Endothelial cell (in vitro differentiated cells): ENCODE results near the gene PDE6H. TPM values are rescaled to one million over a fixed set of nuclear protein-coding genes. Genes with fewer than 3 reads are reported as not detected.

Source experiments
- DNase-seq: peaks from one replicate; pipeline ENCODE4 v3.0.0; 2021; ENCODE audit warnings: low spot score
- H3K27ac Mint-ChIP-seq: one replicate; pipeline ENCODE4 v1.8.0; 2021; ENCODE audit warnings: mixed read lengths, inconsistent platforms; ENCODE audit not compliant: unreplicated experiment
- H3K27me3 Mint-ChIP-seq: one replicate; pipeline ENCODE4 v1.8.0; 2021; ENCODE audit warnings: mild to moderate bottlenecking, moderate library complexity, mixed read lengths, inconsistent platforms; ENCODE audit not compliant: unreplicated experiment
- H3K36me3 Mint-ChIP-seq: one replicate; pipeline ENCODE4 v1.8.0; 2021; ENCODE audit warnings: mild to moderate bottlenecking, low read depth, mixed read lengths, inconsistent platforms; ENCODE audit not compliant: unreplicated experiment
- H3K4me1 Mint-ChIP-seq: one replicate; pipeline ENCODE4 v1.8.0; 2021; ENCODE audit warnings: mild to moderate bottlenecking, mixed read lengths, inconsistent platforms; ENCODE audit not compliant: unreplicated experiment
- H3K4me3 Mint-ChIP-seq: one replicate; pipeline ENCODE4 v1.8.0; 2021; ENCODE audit warnings: mild to moderate bottlenecking, mixed read lengths, inconsistent platforms; ENCODE audit not compliant: unreplicated experiment
- H3K9me3 Mint-ChIP-seq: one replicate; pipeline ENCODE4 v1.8.0; 2021; ENCODE audit warnings: mixed read lengths, inconsistent platforms; ENCODE audit not compliant: unreplicated experiment
- total RNA-seq: library from RNA; stranded (reverse); fragmentation: NEBNext Ultra II Directional; extraction: Animal tissue kit (Norgen Biotek cat#: 25700); gene quantifications from one replicate; pipeline ENCODE4 v1.2.1, GENCODE V29; 2021; ENCODE audit not compliant: unreplicated experiment
- TF ChIP-seq, protein P1 (sequence below): fragments of 200-600 bp; sonication (generic); IDR thresholded peaks from one replicate; pipeline ENCODE4 v1.5.0; 2021; ENCODE audit warnings: antibody characterized with exemption; ENCODE audit not compliant: unreplicated experiment

Gene PDE6H
- total RNA-seq, 1 donor from 2014 or later, result not detected

DNA sequence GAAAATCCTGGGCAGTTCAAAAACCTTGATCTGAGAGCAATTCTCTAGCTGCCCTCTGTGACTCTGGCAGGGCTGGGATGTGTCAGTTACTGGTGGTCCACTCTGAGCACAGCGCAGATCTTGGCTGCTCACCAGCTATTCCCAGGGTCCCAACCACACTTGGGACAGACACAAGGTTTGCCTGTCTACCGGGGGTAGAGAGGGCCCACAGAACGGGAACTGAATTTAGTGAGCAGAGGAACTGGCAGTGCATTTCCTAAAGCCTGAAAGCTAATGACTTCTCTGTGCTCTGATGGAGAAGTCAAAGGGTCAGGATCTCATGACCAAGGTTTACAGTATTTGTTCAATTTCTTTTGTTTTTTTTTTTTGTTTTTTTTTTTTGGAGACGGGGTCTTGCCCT lies 2.6 kb downstream of the PDE6H start:
- TF ChIP-seq, protein P1, sequence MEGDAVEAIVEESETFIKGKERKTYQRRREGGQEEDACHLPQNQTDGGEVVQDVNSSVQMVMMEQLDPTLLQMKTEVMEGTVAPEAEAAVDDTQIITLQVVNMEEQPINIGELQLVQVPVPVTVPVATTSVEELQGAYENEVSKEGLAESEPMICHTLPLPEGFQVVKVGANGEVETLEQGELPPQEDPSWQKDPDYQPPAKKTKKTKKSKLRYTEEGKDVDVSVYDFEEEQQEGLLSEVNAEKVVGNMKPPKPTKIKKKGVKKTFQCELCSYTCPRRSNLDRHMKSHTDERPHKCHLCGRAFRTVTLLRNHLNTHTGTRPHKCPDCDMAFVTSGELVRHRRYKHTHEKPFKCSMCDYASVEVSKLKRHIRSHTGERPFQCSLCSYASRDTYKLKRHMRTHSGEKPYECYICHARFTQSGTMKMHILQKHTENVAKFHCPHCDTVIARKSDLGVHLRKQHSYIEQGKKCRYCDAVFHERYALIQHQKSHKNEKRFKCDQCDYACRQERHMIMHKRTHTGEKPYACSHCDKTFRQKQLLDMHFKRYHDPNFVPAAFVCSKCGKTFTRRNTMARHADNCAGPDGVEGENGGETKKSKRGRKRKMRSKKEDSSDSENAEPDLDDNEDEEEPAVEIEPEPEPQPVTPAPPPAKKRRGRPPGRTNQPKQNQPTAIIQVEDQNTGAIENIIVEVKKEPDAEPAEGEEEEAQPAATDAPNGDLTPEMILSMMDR, result no peak
- peaks cover 1% of the 10 kb centered on the region for H3K27me3 Mint-ChIP-seq
- peaks cover 27% of the 10 kb centered on the region for H3K4me1 Mint-ChIP-seq
- no peak overlapping the region for H3K27ac Mint-ChIP-seq
- H3K9me3 Mint-ChIP-seq, result no peaks in the 10 kb centered on the region
- DNase-seq, result no peak
- H3K4me3 Mint-ChIP-seq, result no peak overlapping the region
- H3K36me3 Mint-ChIP-seq, result no peaks in the 10 kb centered on the region

DNA sequence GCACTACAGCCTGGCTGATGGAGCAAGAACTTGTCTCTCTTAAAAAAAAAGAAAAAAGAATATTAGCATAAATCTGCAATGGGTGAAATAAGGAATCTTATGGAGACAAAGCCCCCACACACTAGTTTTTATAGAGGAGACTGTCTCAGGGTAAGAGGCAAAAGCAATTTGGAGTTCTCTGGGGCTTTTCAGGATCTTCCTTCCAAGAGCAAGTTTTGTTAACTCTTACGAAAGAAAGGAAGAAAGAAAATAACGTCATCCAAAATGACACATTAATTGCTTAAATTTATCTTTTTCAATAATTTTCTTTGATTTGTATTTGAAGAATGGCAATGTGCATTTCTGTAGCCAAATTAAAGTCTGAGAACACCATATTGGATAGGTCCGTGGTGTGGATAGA lies 3.8 kb downstream of the PDE6H start:
- H3K4me1 Mint-ChIP-seq, result peaks cover 20% of the 10 kb centered on the region
- no peak overlapping the region for H3K27ac Mint-ChIP-seq
- H3K9me3 Mint-ChIP-seq, result no peaks in the 10 kb centered on the region
- DNase-seq, result no peak
- peaks cover 1% of the 10 kb centered on the region for H3K27me3 Mint-ChIP-seq
- TF ChIP-seq, protein P1, result no peak
- no peak overlapping the region for H3K4me3 Mint-ChIP-seq
- no peaks in the 10 kb centered on the region for H3K36me3 Mint-ChIP-seq

DNA sequence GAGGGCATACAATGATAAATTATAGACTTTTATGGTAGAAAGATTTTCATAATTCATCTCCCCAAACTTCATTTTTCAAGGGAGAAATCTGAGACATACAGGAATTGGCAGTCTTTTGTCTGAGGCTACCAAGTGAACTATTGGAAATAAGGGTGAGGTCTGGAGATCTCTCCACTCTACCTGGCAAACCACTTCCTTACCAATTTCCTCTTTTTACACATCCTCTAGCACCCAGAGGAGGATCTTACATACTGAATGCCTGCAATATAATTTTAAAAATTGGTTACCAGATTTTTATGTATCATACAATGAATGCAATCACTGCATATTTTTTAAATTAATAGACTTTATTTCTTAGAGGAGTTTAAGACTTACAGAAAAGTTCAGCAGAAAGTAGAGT lies 6.6 kb downstream of the PDE6H start:
- H3K9me3 Mint-ChIP-seq, result no peaks in the 10 kb centered on the region
- no peak overlapping the region for H3K4me3 Mint-ChIP-seq
- TF ChIP-seq, protein P1, result no peak
- H3K4me1 Mint-ChIP-seq, result peaks cover 6% of the 10 kb centered on the region
- no peaks in the 10 kb centered on the region for H3K36me3 Mint-ChIP-seq
- no peak overlapping the region for H3K27ac Mint-ChIP-seq
- no peaks in the 10 kb centered on the region for H3K27me3 Mint-ChIP-seq
- no peak for DNase-seq

DNA sequence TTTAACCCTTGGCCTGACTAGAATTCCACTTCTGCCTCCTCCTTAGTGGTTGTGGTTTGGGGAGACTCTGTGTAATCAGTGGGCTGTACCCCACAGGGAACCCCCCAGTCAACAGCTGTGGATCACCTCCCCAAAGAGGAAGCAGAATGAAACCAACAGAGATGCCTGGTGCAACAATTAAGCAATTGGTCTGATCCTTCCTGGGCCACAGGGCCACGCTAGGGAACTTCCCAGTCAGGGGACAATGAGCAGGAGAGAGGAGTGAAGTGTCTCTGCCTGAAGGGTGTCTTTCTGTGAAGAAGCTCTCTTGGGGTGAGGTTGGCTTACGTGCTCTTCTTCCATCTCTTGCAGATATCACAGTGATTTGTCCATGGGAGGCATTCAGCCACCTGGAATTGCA lies 8.2 kb downstream of the PDE6H start:
- no peaks in the 10 kb centered on the region for H3K36me3 Mint-ChIP-seq
- no peak overlapping the region for H3K4me3 Mint-ChIP-seq
- H3K9me3 Mint-ChIP-seq, result no peaks in the 10 kb centered on the region
- H3K27ac Mint-ChIP-seq, result no peak overlapping the region
- no peaks in the 10 kb centered on the region for H3K27me3 Mint-ChIP-seq
- DNase-seq, result no peak
- peaks cover 6% of the 10 kb centered on the region for H3K4me1 Mint-ChIP-seq
- TF ChIP-seq, protein P1, result no peak

DNA sequence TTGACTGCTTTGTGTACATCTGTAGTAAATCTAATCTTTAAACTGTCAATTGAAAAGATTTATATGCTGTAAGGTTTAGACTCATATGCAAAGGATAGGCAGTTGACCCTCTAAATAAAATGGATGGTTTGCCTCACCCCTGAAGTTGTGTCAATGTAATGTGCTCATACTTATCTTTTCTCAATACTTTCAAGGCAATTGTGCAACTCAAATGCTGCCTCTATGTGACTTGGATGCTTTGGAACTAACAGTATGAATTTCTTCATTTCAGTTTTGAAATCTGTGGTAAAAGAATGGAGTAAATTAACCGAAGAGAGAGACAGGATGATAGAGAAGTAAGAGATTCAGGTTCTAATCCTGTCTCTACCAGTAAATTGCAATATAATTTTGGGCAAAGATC lies 9.7 kb downstream of the PDE6H start:
- no peaks in the 10 kb centered on the region for H3K36me3 Mint-ChIP-seq
- H3K27me3 Mint-ChIP-seq, result no peaks in the 10 kb centered on the region
- TF ChIP-seq, protein P1, result no peak
- DNase-seq, result no peak
- no peaks in the 10 kb centered on the region for H3K9me3 Mint-ChIP-seq
- H3K27ac Mint-ChIP-seq, result no peak overlapping the region
- H3K4me3 Mint-ChIP-seq, result no peak overlapping the region
- H3K4me1 Mint-ChIP-seq, result peaks cover 6% of the 10 kb centered on the region
